ENCODE measurements around the gene JAG1. TPM values are rescaled to one million over a fixed set of nuclear protein-coding genes. Genes with fewer than 3 reads are reported as not detected.

Gene JAG1
- total and polyA plus RNA-seq, 8 donors: 31.2 to 70.8 (median 57.8) TPM

- ATAC-seq: no peak
- no peak overlapping the region for H3K27ac ChIP-seq
- TF ChIP-seq CTCF (IDR thresholded peaks at IDR 0.05): no peak
Measured at GRCh38 chr20:10719740-10720385, 46.1 kb upstream of the JAG1 start.

GRCh38 chr20:10718661-10719060 lies 44.9 kb upstream of the JAG1 start:
- ATAC-seq: no peak
- Histone ChIP-seq H3K27ac (no peak overlapping the region), H3K36me3 (no peaks in the 10 kb centered on the region), H3K4me1 (peaks cover 0 to 6% of the 10 kb centered on the region in 2 donors), H3K9me3 (no peaks in the 10 kb centered on the region), H3K27me3 (no peaks in the 10 kb centered on the region), H3K4me3 (no peak overlapping the region)
- no peak for DNase-seq
- no peak for TF ChIP-seq CTCF (IDR thresholded peaks at IDR 0.05)
- intact Hi-C loops (cut with DNase I): no loop called here

More at GRCh38 chr20:10719740-10720385, 46.1 kb upstream of the JAG1 start:
- Histone ChIP-seq H3K36me3 (no peaks in the 10 kb centered on the region), H3K4me1 (peaks cover 0 to 6% of the 10 kb centered on the region in 2 donors), H3K9me3 (no peaks in the 10 kb centered on the region), H3K27me3 (no peaks in the 10 kb centered on the region), H3K4me3 (no peak overlapping the region)
- intact Hi-C loops (cut with DNase I): no loop called here
- DNase-seq: no peak

GRCh38 chr20:10716855-10717254 lies 43.1 kb upstream of the JAG1 start:
- H3K27me3 ChIP-seq: no peaks in the 10 kb centered on the region
- DNase-seq (no peak), ATAC-seq (no peak)
- no peak overlapping the region for H3K27ac ChIP-seq
- intact Hi-C loops (cut with DNase I): no loop called here
- TF ChIP-seq CTCF (IDR thresholded peaks at IDR 0.05): no peak
- H3K9me3 ChIP-seq: no peaks in the 10 kb centered on the region
- no peak overlapping the region for H3K4me3 ChIP-seq
- no peaks in the 10 kb centered on the region for H3K36me3 ChIP-seq
- H3K4me1 ChIP-seq: peaks cover 0 to 6% of the 10 kb centered on the region in 2 donors

- no peak for TF ChIP-seq CTCF (IDR thresholded peaks at IDR 0.05)
- Histone ChIP-seq H3K36me3 (no peaks in the 10 kb centered on the region), H3K4me1 (peaks cover 4 to 6% of the 10 kb centered on the region in 2 donors), H3K9me3 (no peaks in the 10 kb centered on the region), H3K4me3 (no peak overlapping the region), H3K27ac (no peak overlapping the region), H3K27me3 (no peaks in the 10 kb centered on the region)
- intact Hi-C loops (cut with DNase I): no loop called here
- ATAC-seq (no peak), DNase-seq (no peak)
Measured at GRCh38 chr20:10715035-10715434, 41.2 kb upstream of the JAG1 start.

- ATAC-seq: no peak
- no peaks in the 10 kb centered on the region for H3K9me3 ChIP-seq
- intact Hi-C loops (cut with DNase I): no loop called here
- no peaks in the 10 kb centered on the region for H3K36me3 ChIP-seq
- no peak overlapping the region for H3K4me3 ChIP-seq
- peaks cover 4 to 6% of the 10 kb centered on the region in 2 donors for H3K4me1 ChIP-seq
- TF ChIP-seq CTCF (IDR thresholded peaks at IDR 0.05): no peak
- no peaks in the 10 kb centered on the region for H3K27me3 ChIP-seq
- no peak for DNase-seq
- H3K27ac ChIP-seq: no peak overlapping the region
Measured at GRCh38 chr20:10714236-10714975, 40.6 kb upstream of the JAG1 start.
